ENCODE results near the gene ABCB6.

ABCB6 gene

DNA sequence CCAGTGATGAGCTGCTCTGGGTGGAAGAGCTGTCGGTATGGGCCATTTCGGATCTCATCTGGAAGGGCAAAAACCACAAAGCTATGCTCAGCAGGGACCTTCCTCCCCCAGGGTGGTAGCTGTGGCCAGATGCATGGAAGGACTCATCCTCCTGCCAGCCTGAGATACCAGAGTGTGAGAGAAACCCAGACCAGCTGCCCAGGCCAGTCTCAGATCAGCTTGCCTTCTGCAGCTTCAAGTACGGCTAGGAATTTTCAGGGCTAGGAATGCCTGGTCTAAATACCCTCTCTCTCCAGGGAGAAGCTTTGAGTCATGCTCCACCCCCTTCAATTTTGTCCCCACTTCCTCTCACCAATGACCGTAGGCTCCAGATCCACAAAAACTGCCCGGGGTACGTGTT is 32.9 kb upstream of the ABCB6 start:
- no peaks in the 10 kb centered on the region for H3K9me3 Mint-ChIP-seq
- H3K27me3 Mint-ChIP-seq (ENCODE audit: low read depth) = peaks cover 60% of the 10 kb centered on the region
- peaks cover 49% of the 10 kb centered on the region for H3K4me1 Mint-ChIP-seq
- TF ChIP-seq, protein P1, sequence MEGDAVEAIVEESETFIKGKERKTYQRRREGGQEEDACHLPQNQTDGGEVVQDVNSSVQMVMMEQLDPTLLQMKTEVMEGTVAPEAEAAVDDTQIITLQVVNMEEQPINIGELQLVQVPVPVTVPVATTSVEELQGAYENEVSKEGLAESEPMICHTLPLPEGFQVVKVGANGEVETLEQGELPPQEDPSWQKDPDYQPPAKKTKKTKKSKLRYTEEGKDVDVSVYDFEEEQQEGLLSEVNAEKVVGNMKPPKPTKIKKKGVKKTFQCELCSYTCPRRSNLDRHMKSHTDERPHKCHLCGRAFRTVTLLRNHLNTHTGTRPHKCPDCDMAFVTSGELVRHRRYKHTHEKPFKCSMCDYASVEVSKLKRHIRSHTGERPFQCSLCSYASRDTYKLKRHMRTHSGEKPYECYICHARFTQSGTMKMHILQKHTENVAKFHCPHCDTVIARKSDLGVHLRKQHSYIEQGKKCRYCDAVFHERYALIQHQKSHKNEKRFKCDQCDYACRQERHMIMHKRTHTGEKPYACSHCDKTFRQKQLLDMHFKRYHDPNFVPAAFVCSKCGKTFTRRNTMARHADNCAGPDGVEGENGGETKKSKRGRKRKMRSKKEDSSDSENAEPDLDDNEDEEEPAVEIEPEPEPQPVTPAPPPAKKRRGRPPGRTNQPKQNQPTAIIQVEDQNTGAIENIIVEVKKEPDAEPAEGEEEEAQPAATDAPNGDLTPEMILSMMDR (IDR thresholded peaks at IDR 0.05; ENCODE audit: unreplicated experiment in 3 of 3) = no peak
- peak overlapping the region in 1 of 3 experiments; percentile 68 for H3K27ac Mint-ChIP-seq
- peak overlapping the region; percentile 15 to 56 (median 51) for H3K4me3 Mint-ChIP-seq
- H3K36me3 Mint-ChIP-seq (ENCODE audit: low read depth) = no peaks in the 10 kb centered on the region

DNA sequence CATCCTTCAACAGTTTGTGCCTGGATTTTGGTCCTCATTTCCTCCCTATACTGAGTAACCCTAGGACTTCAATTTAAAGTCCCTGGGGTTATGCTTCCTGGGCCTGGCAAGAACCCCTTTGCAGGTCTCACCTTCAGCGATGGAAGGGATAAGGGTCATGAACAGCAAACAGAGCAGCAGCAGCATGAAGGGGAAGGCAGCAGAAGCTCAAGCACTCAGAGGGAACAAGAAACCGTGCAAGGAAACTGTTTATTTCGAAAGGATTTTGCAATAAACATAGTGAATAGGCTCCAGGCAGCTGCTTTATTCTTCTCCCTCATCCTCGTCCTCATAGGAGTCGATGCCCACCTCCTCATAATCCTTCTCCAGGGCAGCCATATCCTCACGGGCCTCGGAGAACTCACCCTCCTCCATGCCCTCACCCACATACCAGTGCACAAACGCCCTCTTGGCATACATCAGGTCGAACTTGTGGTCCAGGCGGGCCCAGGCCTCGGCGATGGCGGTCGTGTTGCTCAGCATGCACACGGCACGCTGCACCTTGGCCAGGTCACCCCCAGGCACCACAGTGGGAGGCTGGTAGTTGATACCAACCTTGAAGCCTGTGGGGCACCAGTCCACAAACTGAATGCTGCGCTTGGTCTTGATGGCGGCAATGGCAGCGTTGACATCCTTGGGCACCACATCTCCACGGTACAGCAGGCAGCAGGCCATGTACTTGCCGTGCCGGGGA is 31.5 kb upstream of the ABCB6 start:
- TF ChIP-seq, protein P1 (IDR thresholded peaks at IDR 0.05; ENCODE audit: unreplicated experiment in 3 of 3) = no peak
- H3K4me3 Mint-ChIP-seq = peak overlapping the region in 2 of 3 experiments; percentile 59 to 68
- H3K27ac Mint-ChIP-seq = peak overlapping the region; percentile 98 to 99 (median 98)
- no peaks in the 10 kb centered on the region for H3K9me3 Mint-ChIP-seq
- no peaks in the 10 kb centered on the region for H3K36me3 Mint-ChIP-seq (ENCODE audit: low read depth)
- H3K27me3 Mint-ChIP-seq (ENCODE audit: low read depth) = peaks cover 46% of the 10 kb centered on the region
- peaks cover 49% of the 10 kb centered on the region for H3K4me1 Mint-ChIP-seq

DNA sequence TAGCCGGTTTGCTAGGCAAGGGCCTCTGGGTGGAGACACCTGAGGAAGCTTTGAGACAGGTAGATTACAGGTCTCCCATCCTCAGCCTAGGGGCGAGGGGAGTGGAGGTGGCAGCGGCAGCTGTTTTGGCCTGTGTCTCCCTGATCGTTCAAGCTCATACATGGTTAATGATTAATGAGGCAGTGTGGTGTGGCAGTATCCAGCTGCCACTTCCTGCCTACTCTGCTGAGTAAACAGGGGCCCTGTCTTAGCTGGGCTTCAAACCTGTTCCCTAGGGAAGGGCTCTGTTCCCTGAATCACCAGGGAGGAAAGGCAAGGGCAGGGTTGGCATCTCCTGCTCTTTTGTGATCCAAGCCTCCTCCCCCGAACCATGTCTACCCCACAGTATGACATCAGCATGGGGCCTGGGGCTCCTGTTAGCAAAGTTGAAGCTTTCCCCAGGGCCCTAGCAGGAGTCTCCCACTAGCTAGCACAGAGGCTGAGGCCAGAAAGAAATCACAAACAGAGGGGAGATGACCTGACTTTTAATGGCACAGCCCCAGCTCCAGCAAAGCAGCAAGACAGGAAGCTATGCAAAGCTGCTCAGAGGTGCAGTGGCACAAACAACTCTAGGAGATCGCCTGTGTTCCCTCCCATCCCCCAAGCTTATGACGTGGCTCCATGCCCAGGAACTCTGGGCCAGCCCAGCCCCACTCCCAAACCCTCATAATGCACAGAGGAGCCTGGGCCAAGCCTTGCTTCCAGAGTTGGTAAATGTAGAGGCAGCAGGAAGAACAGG is 30.6 kb upstream of the ABCB6 start:
- H3K36me3 Mint-ChIP-seq (ENCODE audit: low read depth) = no peaks in the 10 kb centered on the region
- peaks cover 42% of the 10 kb centered on the region for H3K4me1 Mint-ChIP-seq
- H3K4me3 Mint-ChIP-seq = peak overlapping the region; percentile 59 to 68 (median 60)
- TF ChIP-seq, protein P1 (IDR thresholded peaks at IDR 0.05; ENCODE audit: unreplicated experiment in 3 of 3) = no peak
- H3K9me3 Mint-ChIP-seq = no peaks in the 10 kb centered on the region
- H3K27me3 Mint-ChIP-seq (ENCODE audit: low read depth) = peaks cover 37% of the 10 kb centered on the region
- peak overlapping the region; percentile 98 to 99 (median 98) for H3K27ac Mint-ChIP-seq

DNA sequence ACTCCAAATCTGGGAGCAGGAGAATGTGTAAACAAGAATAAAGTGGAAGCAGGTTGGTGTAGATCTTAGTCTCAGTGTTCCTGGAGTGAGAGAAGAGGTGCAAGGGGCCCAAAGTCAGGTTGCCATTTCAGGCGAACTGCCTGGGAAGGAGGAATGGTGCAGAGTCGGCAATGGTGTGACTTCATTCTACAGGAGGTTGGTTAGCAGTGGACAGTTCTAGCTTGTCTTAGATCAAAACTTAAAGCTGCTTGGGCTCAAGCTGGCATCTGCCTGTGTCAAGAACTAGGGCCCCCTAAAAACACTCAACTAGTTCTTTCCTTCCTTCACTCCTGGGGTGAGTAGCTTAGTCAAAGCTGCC is 30.1 kb upstream of the ABCB6 start:
- H3K36me3 Mint-ChIP-seq (ENCODE audit: low read depth) = no peaks in the 10 kb centered on the region
- peak overlapping the region; percentile 98 to 99 (median 98) for H3K27ac Mint-ChIP-seq
- peak overlapping the region; percentile 59 to 68 (median 60) for H3K4me3 Mint-ChIP-seq
- H3K9me3 Mint-ChIP-seq = no peaks in the 10 kb centered on the region
- peaks cover 42% of the 10 kb centered on the region for H3K4me1 Mint-ChIP-seq
- H3K27me3 Mint-ChIP-seq (ENCODE audit: low read depth) = peaks cover 35% of the 10 kb centered on the region
- TF ChIP-seq, protein P1 (IDR thresholded peaks at IDR 0.05; ENCODE audit: unreplicated experiment in 3 of 3) = no peak

DNA sequence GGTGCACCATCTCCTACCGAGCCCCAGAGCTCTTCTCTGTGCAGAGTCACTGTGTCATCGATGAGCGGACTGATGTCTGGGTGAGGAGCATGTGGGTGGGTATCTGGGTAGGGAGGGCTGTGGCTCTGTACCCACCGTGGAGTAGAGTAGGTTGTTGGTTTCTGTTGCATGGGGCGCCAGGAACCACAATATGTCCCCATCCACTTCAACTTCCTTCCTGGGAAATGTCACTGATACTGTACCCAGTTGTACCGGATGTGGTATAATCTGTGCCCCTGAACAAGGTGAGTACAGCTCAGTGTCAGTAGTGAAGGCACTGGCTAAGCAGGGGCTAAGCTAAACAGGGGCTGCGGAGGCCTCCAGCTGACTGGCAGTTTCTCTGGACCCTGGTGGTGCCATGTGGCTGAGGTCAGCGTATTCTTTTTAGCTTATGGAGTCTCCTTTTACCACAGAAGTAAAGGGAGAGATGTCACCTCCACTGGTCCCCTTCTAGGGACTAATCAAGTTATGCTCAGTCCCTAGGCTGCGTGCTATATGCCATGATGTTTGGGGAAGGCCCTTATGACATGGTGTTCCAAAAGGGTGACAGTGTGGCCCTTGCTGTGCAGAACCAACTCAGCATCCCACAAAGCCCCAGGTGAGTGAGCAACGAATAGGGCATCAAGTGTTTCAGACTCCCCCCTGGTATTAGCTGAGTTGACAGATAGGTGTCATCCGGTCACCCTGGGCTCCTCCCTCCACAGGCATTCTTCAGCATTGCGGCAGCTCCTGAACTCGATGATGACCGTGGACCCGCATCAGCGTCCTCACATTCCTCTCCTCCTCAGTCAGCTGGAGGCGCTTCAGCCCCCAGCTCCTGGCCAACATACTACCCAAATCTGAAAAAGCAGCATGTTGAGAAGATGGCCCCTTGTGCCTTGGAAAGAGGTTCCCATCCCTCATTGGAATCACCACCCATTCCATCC is 29.2 kb upstream of the ABCB6 start:
- Mint-ChIP-seq H3K36me3 (ENCODE audit: low read depth) (no peaks in the 10 kb centered on the region), H3K4me1 (peaks cover 40% of the 10 kb centered on the region), H3K4me3 (peak overlapping the region; percentile 32 to 66 (median 58)), H3K27ac (peak overlapping the region in 2 of 3 experiments; percentile 98 to 99), H3K27me3 (ENCODE audit: low read depth) (peaks cover 28% of the 10 kb centered on the region), H3K9me3 (no peaks in the 10 kb centered on the region)
- TF ChIP-seq, protein P1 (IDR thresholded peaks at IDR 0.05; ENCODE audit: unreplicated experiment in 3 of 3) = no peak
